GM18498 (cell line): ENCODE data around the gene DNM1.

Experiments
- ATAC-seq: cut with Tn5 transposase; IDR thresholded peaks from one replicate; pipeline ENCODE4 v1.9.1; 2021; ENCODE audit warnings: mild to moderate bottlenecking, moderate library complexity; ENCODE audit not compliant: unreplicated experiment

DNM1 gene

GRCh38 chr9:128203024-128203706 lies at the start of gene DNM1:
TSS of gene DNM1 (plus strand) at chr9:128203379. CDS start at chr9:128203471, 92 bp downstream.
- peak; percentile 85 for ATAC-seq

- no peak for ATAC-seq
Observed at GRCh38 chr9:128153947-128154695, 49.1 kb upstream of the DNM1 start.

- no peak for ATAC-seq
Observed at GRCh38 chr9:128155736-128156500, 47.3 kb upstream of the DNM1 start.

- peak; percentile 9 for ATAC-seq
Observed at GRCh38 chr9:128159522-128159783, 43.7 kb upstream of the DNM1 start.

GRCh38 chr9:128159784-128160602 lies 43.2 kb upstream of the DNM1 start, which contains the start of gene BBLN:
TSS of gene BBLN (plus strand) at chr9:128160265. CDS start at chr9:128160408, 143 bp downstream.
- ATAC-seq: peak; percentile 73

- ATAC-seq: no peak
Observed at GRCh38 chr9:128160603-128160987, 42.6 kb upstream of the DNM1 start.

GRCh38 chr9:128161215-128161902 lies 41.8 kb upstream of the DNM1 start:
- no peak for ATAC-seq

GRCh38 chr9:128162215-128163026 lies 40.8 kb upstream of the DNM1 start:
- ATAC-seq: no peak

GRCh38 chr9:128163027-128163515 lies 40.1 kb upstream of the DNM1 start:
- no peak for ATAC-seq

- no peak for ATAC-seq
Observed at GRCh38 chr9:128163523-128164306, 39.5 kb upstream of the DNM1 start.

- no peak for ATAC-seq
Observed at GRCh38 chr9:128164307-128164885, 38.8 kb upstream of the DNM1 start.

- ATAC-seq: no peak
Observed at GRCh38 chr9:128166169-128166568, 37.0 kb upstream of the DNM1 start.

GRCh38 chr9:128167209-128167608 lies 36.0 kb upstream of the DNM1 start:
- no peak for ATAC-seq

GRCh38 chr9:128168731-128169308 lies 34.4 kb upstream of the DNM1 start:
- ATAC-seq: no peak

- ATAC-seq: no peak
Observed at GRCh38 chr9:128169492-128169891, 33.7 kb upstream of the DNM1 start.

GRCh38 chr9:128169925-128170324 lies 33.3 kb upstream of the DNM1 start:
- ATAC-seq: no peak

GRCh38 chr9:128174062-128174461 lies 29.1 kb upstream of the DNM1 start:
- no peak for ATAC-seq

- no peak for ATAC-seq
Observed at GRCh38 chr9:128175102-128175563, 28.0 kb upstream of the DNM1 start.
